Bronchial epithelial cell (primary cell): ENCODE data around the gene TMC1. TPM values are rescaled to one million over a fixed set of nuclear protein-coding genes. Genes with fewer than 3 reads are reported as not detected.
A peak's percentile ranks its signal among the peaks of the same experiment; 100 is the strongest.
"Not testable (repeated sequence)": the region's sequence is repeated elsewhere in the genome, so short reads cannot be mapped to it uniquely, and the experiment has no call there.

Experiments
- DNase-seq: peaks from one replicate; pipeline ENCODE4 v3.0.0-alpha.2; 2010; ENCODE audit warnings: low read depth
- FAIRE-seq: peaks from 2 replicates; lab custom pipeline; 2011; peaks lifted over from hg19 to GRCh38; lab: Jason Lieb, UNC
- H3K27me3 ChIP-seq: 2 replicates; pipeline ENCODE4 v1.5.1; 2011; ENCODE audit warnings: low read length; ENCODE audit not compliant: control insufficient read depth, insufficient read depth
- H3K36me3 ChIP-seq: 2 replicates; pipeline ENCODE4 v1.5.1; 2011; ENCODE audit warnings: low read length; ENCODE audit not compliant: control insufficient read depth, insufficient read depth
- H3K4me3 ChIP-seq: 2 replicates; pipeline ENCODE4 v1.5.1; 2011; ENCODE audit warnings: mild to moderate bottlenecking, low read depth, low read length, control low read depth
- total RNA-seq: library from RNA; depleted of rRNA; stranded (reverse); fragments of >200 nt; gene quantifications from 2 replicates; pipeline ENCODE4 v1.2.1, GENCODE V29; 2014
- TF ChIP-seq, protein P1 (sequence below): IDR thresholded peaks from 2 replicates; pipeline ENCODE4 v1.5.1; 2011; ENCODE audit warnings: mild to moderate bottlenecking, moderate library complexity, low read length, control low read depth, inconsistent platforms; ENCODE audit not compliant: insufficient read depth, severe bottlenecking

The TMC1 gene
- total RNA-seq, 1 donor from 2014 or later: not detected

DNA sequence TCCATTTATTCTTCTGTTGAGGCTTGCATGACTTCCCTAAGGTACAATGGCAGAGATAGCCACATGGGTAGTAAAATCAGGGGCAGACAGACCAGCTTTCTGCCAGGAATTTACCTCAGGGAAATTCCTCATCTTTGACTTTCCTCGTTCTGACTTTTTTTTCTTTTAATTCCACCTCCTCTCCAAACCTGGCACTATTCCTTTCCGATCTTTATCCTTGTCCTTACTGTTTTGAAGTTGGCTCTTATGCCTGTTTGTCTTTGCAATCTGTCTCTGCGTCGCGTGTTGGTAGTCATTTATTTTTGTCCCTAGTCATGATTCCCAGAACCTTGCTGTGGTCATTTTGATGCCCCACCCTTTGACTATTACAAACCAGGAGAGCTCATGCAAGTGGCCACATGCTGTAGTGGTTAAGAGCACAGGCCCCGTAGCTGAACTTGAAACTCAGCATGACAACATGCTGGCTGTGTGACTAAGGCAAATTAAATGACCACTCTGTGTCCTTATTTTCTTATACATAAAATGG is 19.0 kb downstream of the TMC1 start:
- Histone ChIP-seq H3K27me3 (no peaks in the 10 kb centered on the region), H3K36me3 (no peaks in the 10 kb centered on the region), H3K4me3 (no peak overlapping the region)
- DNase-seq (peak; percentile 96), FAIRE-seq (no peak)
- TF ChIP-seq, protein P1, sequence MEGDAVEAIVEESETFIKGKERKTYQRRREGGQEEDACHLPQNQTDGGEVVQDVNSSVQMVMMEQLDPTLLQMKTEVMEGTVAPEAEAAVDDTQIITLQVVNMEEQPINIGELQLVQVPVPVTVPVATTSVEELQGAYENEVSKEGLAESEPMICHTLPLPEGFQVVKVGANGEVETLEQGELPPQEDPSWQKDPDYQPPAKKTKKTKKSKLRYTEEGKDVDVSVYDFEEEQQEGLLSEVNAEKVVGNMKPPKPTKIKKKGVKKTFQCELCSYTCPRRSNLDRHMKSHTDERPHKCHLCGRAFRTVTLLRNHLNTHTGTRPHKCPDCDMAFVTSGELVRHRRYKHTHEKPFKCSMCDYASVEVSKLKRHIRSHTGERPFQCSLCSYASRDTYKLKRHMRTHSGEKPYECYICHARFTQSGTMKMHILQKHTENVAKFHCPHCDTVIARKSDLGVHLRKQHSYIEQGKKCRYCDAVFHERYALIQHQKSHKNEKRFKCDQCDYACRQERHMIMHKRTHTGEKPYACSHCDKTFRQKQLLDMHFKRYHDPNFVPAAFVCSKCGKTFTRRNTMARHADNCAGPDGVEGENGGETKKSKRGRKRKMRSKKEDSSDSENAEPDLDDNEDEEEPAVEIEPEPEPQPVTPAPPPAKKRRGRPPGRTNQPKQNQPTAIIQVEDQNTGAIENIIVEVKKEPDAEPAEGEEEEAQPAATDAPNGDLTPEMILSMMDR: no peak

DNA sequence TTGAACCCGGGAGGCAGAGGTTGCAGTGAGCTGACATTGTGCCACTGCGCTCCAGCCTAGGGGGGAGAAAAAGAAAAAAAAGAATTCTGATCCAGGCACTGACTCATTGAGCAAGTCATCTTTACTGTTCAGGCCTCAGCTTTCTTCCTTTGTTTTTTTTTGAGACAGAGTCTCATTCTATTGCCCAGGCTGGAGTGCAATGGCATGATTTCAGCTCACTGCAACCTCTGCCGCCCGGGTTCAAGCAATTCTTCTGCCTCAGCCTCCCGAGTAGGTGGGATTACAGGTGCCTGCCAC is 21.1 kb downstream of the TMC1 start:
- not testable (repeated sequence) for H3K27me3 ChIP-seq, H3K36me3 ChIP-seq, FAIRE-seq, H3K4me3 ChIP-seq
- DNase-seq: peak; percentile 84

DNA sequence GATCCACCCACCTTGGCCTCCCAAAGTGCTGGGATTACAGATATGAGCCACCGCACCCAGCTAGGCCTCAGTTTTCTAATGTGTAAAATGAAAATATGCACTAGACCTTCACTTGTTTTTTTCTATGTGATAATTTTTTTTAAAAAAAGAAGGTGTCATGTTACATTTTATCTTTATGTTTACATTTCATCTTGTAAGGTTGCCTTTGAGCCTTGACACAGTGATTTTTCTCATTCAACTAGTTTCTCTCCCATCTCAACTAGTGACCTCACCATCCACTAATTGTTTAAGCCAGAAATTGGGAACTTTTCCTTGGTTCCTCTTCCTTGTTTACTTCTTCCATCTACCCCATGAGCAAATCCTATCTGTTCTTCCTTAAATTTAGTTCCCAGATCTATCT is 21.5 kb downstream of the TMC1 start:
- FAIRE-seq (no peak), DNase-seq (peak; percentile 37)
- TF ChIP-seq, protein P1: no peak
- no peaks in the 10 kb centered on the region for H3K36me3 ChIP-seq
- no peaks in the 10 kb centered on the region for H3K27me3 ChIP-seq
- no peak overlapping the region for H3K4me3 ChIP-seq

GRCh38 chr9:72551306-72551705 is 29.9 kb downstream of the TMC1 start:
- DNase-seq (no peak), FAIRE-seq (no peak)
- Histone ChIP-seq H3K27me3 (no peaks in the 10 kb centered on the region), H3K36me3 (no peaks in the 10 kb centered on the region), H3K4me3 (no peak overlapping the region)
- TF ChIP-seq, protein P1: no peak

GRCh38 chr9:72552356-72552755 is 30.9 kb downstream of the TMC1 start:
- TF ChIP-seq, protein P1: no peak
- H3K27me3 ChIP-seq: no peaks in the 10 kb centered on the region
- no peak for FAIRE-seq
- DNase-seq: no peak
- H3K4me3 ChIP-seq: no peak overlapping the region
- no peaks in the 10 kb centered on the region for H3K36me3 ChIP-seq

- no peak for FAIRE-seq
- TF ChIP-seq, protein P1: no peak
- Histone ChIP-seq H3K36me3 (no peaks in the 10 kb centered on the region), H3K4me3 (no peak overlapping the region), H3K27me3 (no peaks in the 10 kb centered on the region)
- DNase-seq: no peak
Observed at GRCh38 chr9:72554221-72554641, 32.8 kb downstream of the TMC1 start.
